GM23338 (cell line): ENCODE data around the gene PYCR2.

Source experiments
- CREB1 ChIP-seq: fragments of 250-450 bp; sonication (Bioruptor Pico); IDR thresholded peaks from 2 replicates; pipeline ENCODE4 v1.5.0; 2020; ENCODE audit warnings: low read depth, mild to moderate bottlenecking, moderate library complexity
- EZH2 ChIP-seq: fragments of 200-600 bp; sonication (generic); IDR thresholded peaks from one replicate; pipeline ENCODE4 v1.8.0; 2017; ENCODE audit warnings: antibody characterized with exemption, mild to moderate bottlenecking, low read depth; ENCODE audit not compliant: unreplicated experiment
- EZH2phosphoT487 ChIP-seq: fragments of 200-600 bp; sonication (generic); IDR thresholded peaks from one replicate; pipeline ENCODE4 v1.8.1; 2018; ENCODE audit warnings: antibody characterized with exemption; ENCODE audit not compliant: unreplicated experiment
- JUNB ChIP-seq: IDR thresholded peaks from one replicate; pipeline ENCODE4 v1.6.1; 2016; ENCODE audit warnings: antibody characterized with exemption; ENCODE audit not compliant: unreplicated experiment
- POLR2AphosphoS5 ChIP-seq: IDR thresholded peaks from 2 replicates; pipeline ENCODE4 v1.6.1; 2016; ENCODE audit warnings: antibody characterized with exemption, low read depth
- ZNF331 ChIP-seq: fragments of 250-450 bp; sonication (Bioruptor Pico); IDR thresholded peaks from 2 replicates; pipeline ENCODE4 v1.5.0; 2020; ENCODE audit warnings: low read depth, mild to moderate bottlenecking, moderate library complexity
- TF ChIP-seq, protein P1 (sequence below): IDR thresholded peaks from one replicate; pipeline ENCODE4 v1.6.1; 2018; ENCODE audit warnings: antibody characterized with exemption; ENCODE audit not compliant: unreplicated experiment
- TF ChIP-seq, protein P2 (sequence below), 2 experiments: fragments of 200-600 bp in 1 of 2; sonication (generic) in 1 of 2; conservative IDR thresholded peaks; 2 replicates each; pipeline versions ENCODE4 v1.5.1 to v1.6.1; 2016 to 2017; ENCODE audit warnings: antibody characterized with exemption in 2 of 2, low read depth in 2 of 2, mild to moderate bottlenecking in 2 of 2, moderate library complexity in 1 of 2

DNA sequence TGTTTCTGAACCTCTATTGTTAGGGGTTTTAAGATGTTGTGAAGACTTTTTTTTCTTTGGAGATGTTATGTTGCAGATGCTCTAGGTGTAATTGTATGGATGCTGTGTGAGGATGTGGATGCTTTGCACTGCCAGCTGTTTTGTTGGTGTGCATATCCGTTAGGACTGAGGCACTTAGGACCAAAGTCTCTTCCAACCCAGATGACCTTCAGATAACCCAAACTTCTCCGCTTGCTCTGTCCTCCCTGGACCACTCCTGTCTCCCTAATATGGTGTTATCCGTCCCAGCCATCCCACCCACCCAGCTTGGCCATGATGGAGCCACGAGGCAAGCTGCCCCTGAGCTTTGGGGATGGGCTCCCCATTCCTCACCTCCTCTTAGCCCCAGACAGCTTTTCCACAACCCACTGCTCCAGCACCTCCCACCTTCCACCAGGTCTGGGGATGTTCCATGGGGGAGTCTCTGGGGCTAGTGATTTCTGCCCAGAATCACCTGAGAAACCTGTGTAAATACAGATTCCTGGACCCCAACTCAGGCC lies 22.1 kb upstream of the PYCR2 start:
- TF ChIP-seq, protein P1, sequence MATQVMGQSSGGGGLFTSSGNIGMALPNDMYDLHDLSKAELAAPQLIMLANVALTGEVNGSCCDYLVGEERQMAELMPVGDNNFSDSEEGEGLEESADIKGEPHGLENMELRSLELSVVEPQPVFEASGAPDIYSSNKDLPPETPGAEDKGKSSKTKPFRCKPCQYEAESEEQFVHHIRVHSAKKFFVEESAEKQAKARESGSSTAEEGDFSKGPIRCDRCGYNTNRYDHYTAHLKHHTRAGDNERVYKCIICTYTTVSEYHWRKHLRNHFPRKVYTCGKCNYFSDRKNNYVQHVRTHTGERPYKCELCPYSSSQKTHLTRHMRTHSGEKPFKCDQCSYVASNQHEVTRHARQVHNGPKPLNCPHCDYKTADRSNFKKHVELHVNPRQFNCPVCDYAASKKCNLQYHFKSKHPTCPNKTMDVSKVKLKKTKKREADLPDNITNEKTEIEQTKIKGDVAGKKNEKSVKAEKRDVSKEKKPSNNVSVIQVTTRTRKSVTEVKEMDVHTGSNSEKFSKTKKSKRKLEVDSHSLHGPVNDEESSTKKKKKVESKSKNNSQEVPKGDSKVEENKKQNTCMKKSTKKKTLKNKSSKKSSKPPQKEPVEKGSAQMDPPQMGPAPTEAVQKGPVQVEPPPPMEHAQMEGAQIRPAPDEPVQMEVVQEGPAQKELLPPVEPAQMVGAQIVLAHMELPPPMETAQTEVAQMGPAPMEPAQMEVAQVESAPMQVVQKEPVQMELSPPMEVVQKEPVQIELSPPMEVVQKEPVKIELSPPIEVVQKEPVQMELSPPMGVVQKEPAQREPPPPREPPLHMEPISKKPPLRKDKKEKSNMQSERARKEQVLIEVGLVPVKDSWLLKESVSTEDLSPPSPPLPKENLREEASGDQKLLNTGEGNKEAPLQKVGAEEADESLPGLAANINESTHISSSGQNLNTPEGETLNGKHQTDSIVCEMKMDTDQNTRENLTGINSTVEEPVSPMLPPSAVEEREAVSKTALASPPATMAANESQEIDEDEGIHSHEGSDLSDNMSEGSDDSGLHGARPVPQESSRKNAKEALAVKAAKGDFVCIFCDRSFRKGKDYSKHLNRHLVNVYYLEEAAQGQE = no peak
- TF ChIP-seq, protein P2, sequence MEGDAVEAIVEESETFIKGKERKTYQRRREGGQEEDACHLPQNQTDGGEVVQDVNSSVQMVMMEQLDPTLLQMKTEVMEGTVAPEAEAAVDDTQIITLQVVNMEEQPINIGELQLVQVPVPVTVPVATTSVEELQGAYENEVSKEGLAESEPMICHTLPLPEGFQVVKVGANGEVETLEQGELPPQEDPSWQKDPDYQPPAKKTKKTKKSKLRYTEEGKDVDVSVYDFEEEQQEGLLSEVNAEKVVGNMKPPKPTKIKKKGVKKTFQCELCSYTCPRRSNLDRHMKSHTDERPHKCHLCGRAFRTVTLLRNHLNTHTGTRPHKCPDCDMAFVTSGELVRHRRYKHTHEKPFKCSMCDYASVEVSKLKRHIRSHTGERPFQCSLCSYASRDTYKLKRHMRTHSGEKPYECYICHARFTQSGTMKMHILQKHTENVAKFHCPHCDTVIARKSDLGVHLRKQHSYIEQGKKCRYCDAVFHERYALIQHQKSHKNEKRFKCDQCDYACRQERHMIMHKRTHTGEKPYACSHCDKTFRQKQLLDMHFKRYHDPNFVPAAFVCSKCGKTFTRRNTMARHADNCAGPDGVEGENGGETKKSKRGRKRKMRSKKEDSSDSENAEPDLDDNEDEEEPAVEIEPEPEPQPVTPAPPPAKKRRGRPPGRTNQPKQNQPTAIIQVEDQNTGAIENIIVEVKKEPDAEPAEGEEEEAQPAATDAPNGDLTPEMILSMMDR (conservative IDR thresholded peaks at IDR 0.05; ENCODE audit: low read depth in 2 of 2) = no peak
- no peak for TF ChIP-seq POLR2AphosphoS5
- TF ChIP-seq CREB1 = no peak
- TF ChIP-seq EZH2 = no peak
- TF ChIP-seq EZH2phosphoT487 = no peak
- no peak for TF ChIP-seq ZNF331 (CRISPR knock-in tag)
- no peak for TF ChIP-seq JUNB
